HG03060 (cell line): ENCODE measurements around the gene ACBD5.
A peak's percentile ranks its signal among the peaks of the same experiment; 100 is the strongest.
"Not testable (repeated sequence)": the region's sequence is repeated elsewhere in the genome, so short reads cannot be mapped to it uniquely, and the experiment has no call there.

Experiments
- ATAC-seq: cut with Tn5 transposase; IDR thresholded peaks from one replicate; pipeline ENCODE4 v1.9.1; 2021; ENCODE audit warnings: low read depth, moderate number of reproducible peaks; ENCODE audit not compliant: unreplicated experiment

The ACBD5 gene, protein sequence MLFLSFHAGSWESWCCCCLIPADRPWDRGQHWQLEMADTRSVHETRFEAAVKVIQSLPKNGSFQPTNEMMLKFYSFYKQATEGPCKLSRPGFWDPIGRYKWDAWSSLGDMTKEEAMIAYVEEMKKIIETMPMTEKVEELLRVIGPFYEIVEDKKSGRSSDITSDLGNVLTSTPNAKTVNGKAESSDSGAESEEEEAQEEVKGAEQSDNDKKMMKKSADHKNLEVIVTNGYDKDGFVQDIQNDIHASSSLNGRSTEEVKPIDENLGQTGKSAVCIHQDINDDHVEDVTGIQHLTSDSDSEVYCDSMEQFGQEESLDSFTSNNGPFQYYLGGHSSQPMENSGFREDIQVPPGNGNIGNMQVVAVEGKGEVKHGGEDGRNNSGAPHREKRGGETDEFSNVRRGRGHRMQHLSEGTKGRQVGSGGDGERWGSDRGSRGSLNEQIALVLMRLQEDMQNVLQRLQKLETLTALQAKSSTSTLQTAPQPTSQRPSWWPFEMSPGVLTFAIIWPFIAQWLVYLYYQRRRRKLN

GRCh38 chr10:27240212-27241009, at the start of gene ACBD5:
Gene ACBD5, minus strand, starts transcription at chr10:27240797. Its CDS starts 109 bp downstream, at chr10:27240688.
- no peak for ATAC-seq

DNA sequence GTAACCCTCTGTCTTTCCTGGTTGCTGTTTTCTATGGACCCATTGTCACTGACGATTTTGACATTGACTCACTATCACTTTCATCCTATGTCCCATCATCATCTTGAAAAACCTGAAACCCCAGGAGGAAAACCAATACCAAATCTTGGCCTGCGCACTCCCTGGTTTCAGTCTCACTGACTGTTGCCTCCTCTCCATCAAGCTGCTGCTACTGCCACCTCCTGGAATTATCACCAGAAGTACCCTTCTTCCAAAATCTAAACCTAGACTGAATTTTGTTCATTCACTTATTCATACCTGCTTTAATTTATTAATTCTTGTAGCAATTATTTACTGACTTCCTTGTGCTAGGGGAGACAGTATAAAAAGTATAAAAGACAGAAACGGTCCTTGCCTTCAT, 44.5 kb upstream of the ACBD5 start:
- no peak for ATAC-seq

DNA sequence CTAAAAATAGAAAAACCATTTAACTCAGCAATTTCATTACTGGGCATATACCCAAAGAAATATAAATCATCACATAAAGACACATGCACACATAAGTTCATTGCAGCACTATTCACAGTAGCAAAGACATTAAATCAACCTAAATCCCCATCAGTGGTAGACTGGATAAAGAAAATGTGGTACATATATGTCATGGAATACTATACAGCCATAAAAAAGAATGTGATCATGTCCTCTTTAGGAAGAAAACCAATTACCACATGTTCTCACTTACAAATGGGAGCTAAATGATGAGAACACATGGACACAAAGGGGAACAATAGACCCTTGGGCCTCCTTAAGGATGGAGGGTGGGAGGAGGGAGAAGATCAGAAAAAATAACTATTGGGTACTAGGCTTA, 36.0 kb upstream of the ACBD5 start:
- no peak for ATAC-seq

DNA sequence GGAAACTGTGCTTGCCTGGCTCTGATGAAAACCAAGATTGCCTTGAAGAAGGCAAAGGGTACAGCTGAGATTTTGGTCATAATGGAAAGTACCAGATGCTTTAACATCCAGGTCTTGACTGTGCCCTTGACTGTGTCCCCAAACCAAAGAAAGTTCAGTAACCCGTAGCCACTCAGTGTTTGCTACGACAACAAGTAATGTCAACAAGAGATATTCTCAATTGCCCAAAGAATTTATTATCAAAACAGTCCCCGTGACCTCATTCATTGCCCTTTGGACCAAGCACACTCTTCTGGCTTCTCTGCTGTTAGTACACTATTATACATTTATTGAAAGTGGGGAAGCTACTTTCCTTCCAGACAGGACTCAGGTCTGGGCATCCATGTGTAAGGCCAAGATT, 25.4 kb upstream of the ACBD5 start:
- not testable (repeated sequence) for ATAC-seq

DNA sequence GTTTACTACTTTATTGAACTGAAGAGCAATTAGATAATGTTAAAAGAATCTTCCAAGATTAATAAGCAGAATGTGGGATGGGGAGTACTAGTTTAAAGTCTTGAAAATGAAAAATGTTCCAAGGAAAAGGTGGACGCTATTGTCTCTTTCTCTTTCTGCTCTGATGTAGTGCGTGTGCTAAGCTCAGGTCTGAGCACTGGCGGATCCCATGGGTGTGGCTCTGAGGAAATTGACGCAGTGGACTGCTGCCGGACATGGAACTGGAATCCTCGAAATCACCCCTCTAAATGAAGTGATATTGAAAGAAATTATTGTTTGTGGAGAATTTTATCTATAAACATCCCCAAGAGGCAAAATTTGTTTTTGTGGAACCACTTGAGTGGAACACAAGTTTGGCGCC, 22.2 kb upstream of the ACBD5 start:
- not testable (repeated sequence) for ATAC-seq

- no peak for ATAC-seq
Observed at GRCh38 chr10:27258838-27259812, 18.5 kb upstream of the ACBD5 start.

DNA sequence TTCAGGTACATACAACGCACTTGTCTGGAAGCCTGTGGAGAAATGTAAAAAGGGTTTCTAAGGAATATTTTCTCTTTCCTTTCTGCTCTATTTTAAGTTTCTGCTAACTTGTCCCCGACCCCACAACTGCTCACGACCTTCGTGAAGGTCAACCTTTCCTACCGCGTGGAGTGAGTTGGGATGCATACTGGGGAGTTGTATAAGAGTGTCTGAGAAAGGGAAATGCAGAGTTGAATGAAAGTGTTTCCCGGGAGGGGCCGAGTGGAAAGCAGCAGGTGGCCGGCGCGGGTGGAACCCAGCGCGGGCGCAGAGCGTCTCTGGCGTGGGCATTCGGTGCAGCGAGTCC, 17.9 kb upstream of the ACBD5 start:
- no peak for ATAC-seq

GRCh38 chr10:27256299-27257189, 15.9 kb upstream of the ACBD5 start:
- no peak for ATAC-seq

DNA sequence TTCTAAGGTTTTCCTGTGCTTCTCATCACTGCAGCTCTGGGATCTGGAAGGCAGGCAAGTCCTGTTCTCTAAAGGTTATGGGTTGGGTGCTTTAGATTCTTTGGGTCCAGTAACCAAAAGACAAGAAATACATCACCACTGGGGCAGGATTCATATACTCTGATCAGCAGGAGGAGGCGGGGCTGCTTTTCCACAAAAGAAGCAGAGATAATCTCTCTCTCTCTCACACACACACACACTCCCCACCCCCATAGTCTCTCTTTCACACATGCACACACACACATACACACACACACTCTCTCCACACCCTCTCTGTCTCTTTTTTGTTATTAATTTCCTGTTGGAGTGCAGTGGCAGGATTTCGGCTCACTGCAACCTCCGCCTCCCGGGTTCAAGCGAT, 13.0 kb upstream of the ACBD5 start:
- ATAC-seq, result no peak

GRCh38 chr10:27252267-27253000, 11.8 kb upstream of the ACBD5 start:
- ATAC-seq, result peak; percentile 81

- ATAC-seq, result no peak
Observed at GRCh38 chr10:27251554-27251953, 11.0 kb upstream of the ACBD5 start.

GRCh38 chr10:27248215-27248614, 7.6 kb upstream of the ACBD5 start:
- no peak for ATAC-seq

- no peak for ATAC-seq
Observed at GRCh38 chr10:27247441-27247840, 6.8 kb upstream of the ACBD5 start.

- no peak for ATAC-seq
Observed at GRCh38 chr10:27247006-27247405, 6.4 kb upstream of the ACBD5 start.

DNA sequence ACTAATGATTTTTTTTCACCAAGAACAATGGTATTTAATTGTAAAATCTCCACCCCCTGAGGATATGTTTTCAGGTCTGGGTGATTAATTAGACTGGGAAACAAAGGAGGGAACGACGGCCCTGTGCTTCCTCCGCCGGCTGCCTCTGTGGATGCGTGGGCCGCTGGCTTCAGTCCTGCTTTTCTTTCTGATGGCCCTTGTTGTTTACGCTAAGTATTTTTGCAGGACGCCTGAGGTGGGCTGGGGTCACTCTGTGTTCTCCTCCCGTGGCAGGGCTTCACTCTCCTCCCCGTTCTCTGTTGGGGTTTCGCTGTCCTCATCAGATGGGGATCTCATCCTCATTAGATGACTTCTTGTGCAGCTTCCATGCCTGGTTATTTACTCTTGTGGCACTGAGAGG, 5.2 kb upstream of the ACBD5 start:
- ATAC-seq, result no peak

DNA sequence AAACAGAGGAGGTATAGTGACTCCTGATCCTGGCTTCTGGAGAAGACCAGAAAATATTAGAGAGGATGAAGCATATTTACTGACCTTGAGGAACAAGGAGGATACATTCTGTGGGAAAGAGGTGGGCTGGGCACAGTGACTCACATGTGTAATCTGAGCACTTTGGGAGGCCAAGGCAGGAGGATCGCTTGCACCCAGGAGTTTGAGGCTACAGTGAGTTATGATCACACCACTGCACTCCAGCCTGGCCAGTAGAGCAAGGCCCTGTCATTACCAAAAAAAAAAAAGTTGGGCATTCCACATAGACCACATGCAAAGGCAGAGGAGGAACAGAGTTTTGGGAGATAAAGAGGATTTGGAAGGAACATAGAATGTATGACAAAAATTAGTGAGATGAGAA, 4.4 kb upstream of the ACBD5 start:
- ATAC-seq, result no peak

DNA sequence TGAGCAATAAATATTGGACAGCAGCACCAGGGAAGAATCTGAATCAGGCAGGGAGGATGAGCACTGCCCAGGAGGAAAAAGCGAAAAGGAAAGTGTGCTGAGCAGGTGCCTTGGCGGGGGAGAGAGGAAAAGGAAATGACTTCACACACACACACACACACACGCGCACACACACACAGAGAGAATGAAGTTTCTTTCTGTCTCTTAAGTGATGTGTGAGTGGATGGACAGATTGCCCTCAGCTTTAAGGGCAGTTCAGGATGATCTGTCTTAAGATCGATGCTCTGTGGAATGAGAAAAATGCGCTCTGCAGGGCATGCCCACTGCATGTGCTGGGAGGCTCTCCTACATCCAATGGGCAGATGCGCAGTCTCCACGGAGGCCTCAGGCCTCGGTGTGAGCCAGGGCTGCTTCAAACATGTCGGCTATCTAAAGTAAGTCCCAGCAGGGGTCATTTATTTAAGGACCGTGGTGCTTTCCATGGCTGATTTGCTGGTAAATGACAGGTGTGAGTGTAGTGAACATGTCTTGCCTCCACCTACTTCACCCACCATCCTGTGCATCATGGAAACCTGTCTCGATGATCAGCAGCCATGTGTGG, 2.5 kb upstream of the ACBD5 start:
- ATAC-seq, result no peak

- no peak for ATAC-seq
Observed at GRCh38 chr10:27242473-27242950, 1.9 kb upstream of the ACBD5 start.
